IMR-90 (cell line): ENCODE data around the gene TALDO1. TPM values are rescaled to one million over a fixed set of nuclear protein-coding genes. Genes with fewer than 3 reads are reported as not detected.
A peak's percentile ranks its signal among the peaks of the same experiment; 100 is the strongest.

Experiments
- ATAC-seq: fragments of 200-7000 bp; cut with Tn5 transposase; 2 replicates; pipeline ENCODE4 v1.9.1; 2020; ENCODE audit warnings: low read depth, mild to moderate bottlenecking, moderate library complexity
- BruUV-seq: library from RNA; stranded (reverse); fragments of 400-500 nt; replicated peaks from 2 replicates; lab custom pipeline; 2021; lab: Mats Ljungman, UMichigan
- CTCF ChIA-PET: fragments of 300-600 bp; formaldehyde crosslinking; extraction: SDS; loops from one replicate; lab custom pipeline; 2021; ENCODE audit warnings: antibody characterized with exemption; lab: Yijun Ruan, JAX
- POLR2A ChIA-PET: fragments of 300-600 bp; sonication (Branson Sonifier 250); formaldehyde crosslinking; loops from one replicate; lab custom pipeline; 2022; ENCODE audit warnings: antibody characterized with exemption; ENCODE audit not compliant: unreplicated experiment; lab: Charles Lee
- DNase-seq: peaks from one replicate; pipeline ENCODE4 v3.0.0; 2013
- H2AFZ ChIP-seq: replicated peaks from 2 replicates; pipeline ENCODE3; 2013; ENCODE audit warnings: low read length, mild to moderate bottlenecking; ENCODE audit not compliant: poor library complexity
- H2AK5ac ChIP-seq: 2 replicates; pipeline ENCODE4 v1.6.1; 2013; ENCODE audit warnings: low read depth, low read length, inconsistent platforms
- H2AK9ac ChIP-seq: replicated peaks from 2 replicates; pipeline ENCODE3; 2013; ENCODE audit warnings: mild to moderate bottlenecking, low read depth, low read length, moderate library complexity; ENCODE audit not compliant: poor library complexity
- H2BK120ac ChIP-seq: 2 replicates; pipeline ENCODE4 v1.6.1; 2013; ENCODE audit warnings: low read depth, low read length, inconsistent platforms
- H2BK15ac ChIP-seq: 3 replicates; pipeline ENCODE4 v1.6.1; 2013; ENCODE audit warnings: low read depth, low read length, inconsistent platforms
- H2BK20ac ChIP-seq: 2 replicates; pipeline ENCODE4 v1.6.1; 2013; ENCODE audit warnings: low read depth, mild to moderate bottlenecking, inconsistent platforms, low read length, moderate library complexity
- H2BK5ac ChIP-seq: 2 replicates; pipeline ENCODE4 v1.6.1; 2013; ENCODE audit warnings: mild to moderate bottlenecking, low read depth, low read length, inconsistent platforms; ENCODE audit not compliant: poor library complexity, severe bottlenecking
- H3K14ac ChIP-seq: replicated peaks from 2 replicates; pipeline ENCODE4 v1.6.1; 2013; ENCODE audit warnings: low read depth, low read length, inconsistent platforms
- H3K18ac ChIP-seq: 2 replicates; pipeline ENCODE4 v1.6.1; 2013; ENCODE audit warnings: low read depth, low read length, control low read depth
- H3K23ac ChIP-seq: 2 replicates; pipeline ENCODE4 v1.6.1; 2013; ENCODE audit warnings: low read depth, low read length, inconsistent platforms
- H3K27ac ChIP-seq: 2 replicates; pipeline ENCODE4 v1.5.1; 2013; ENCODE audit warnings: mild to moderate bottlenecking, control low read depth, low read length; ENCODE audit not compliant: insufficient read depth
- H3K27me3 ChIP-seq: 2 replicates; pipeline ENCODE4 v1.6.1; 2013; ENCODE audit warnings: low read length; ENCODE audit not compliant: control insufficient read depth, insufficient read depth
- H3K36me3 ChIP-seq: 2 replicates; pipeline ENCODE4 v1.6.1; 2013; ENCODE audit warnings: low read length, mixed read lengths; ENCODE audit not compliant: control insufficient read depth, insufficient read depth
- H3K4ac ChIP-seq: 2 replicates; pipeline ENCODE4 v1.6.1; 2013; ENCODE audit warnings: low read depth, low read length, inconsistent platforms
- H3K4me1 ChIP-seq: 2 replicates; pipeline ENCODE4 v1.6.1; 2013; ENCODE audit warnings: low read length, mixed read lengths; ENCODE audit not compliant: control insufficient read depth, insufficient read depth
- H3K4me2 ChIP-seq: 2 replicates; pipeline ENCODE4 v1.6.1; 2013; ENCODE audit warnings: low read depth, mild to moderate bottlenecking, control low read depth, low read length, moderate library complexity
- H3K4me3 ChIP-seq: 2 replicates; pipeline ENCODE4 v1.5.1; 2013; ENCODE audit warnings: low read depth, mild to moderate bottlenecking, control low read depth, low read length, moderate library complexity; ENCODE audit not compliant: insufficient read depth
- H3K56ac ChIP-seq: 2 replicates; pipeline ENCODE4 v1.6.1; 2013; ENCODE audit warnings: low read length, inconsistent platforms; ENCODE audit not compliant: insufficient read depth; ENCODE audit errors: extremely low read depth
- H3K79me1 ChIP-seq, 2 experiments: 2 replicates each; pipeline ENCODE4 v1.6.1; 2013; ENCODE audit warnings: low read length in 2 of 2, inconsistent platforms in 1 of 2, low read depth in 1 of 2
- H3K9ac ChIP-seq: 2 replicates; pipeline ENCODE4 v1.6.1; 2013; ENCODE audit warnings: low read depth, low read length, control low read depth
- H3K9me1 ChIP-seq: 2 replicates; pipeline ENCODE4 v1.6.1; 2013; ENCODE audit warnings: low read length, inconsistent platforms; ENCODE audit not compliant: insufficient read depth
- H3K9me3 ChIP-seq: 2 replicates; pipeline ENCODE4 v1.6.1; 2013; ENCODE audit warnings: low read length; ENCODE audit not compliant: control insufficient read depth, insufficient read depth
- H4K20me1 ChIP-seq: 2 replicates; pipeline ENCODE4 v1.6.1; 2013; ENCODE audit warnings: low read length, inconsistent platforms; ENCODE audit not compliant: insufficient read depth
- H4K5ac ChIP-seq: 2 replicates; pipeline ENCODE4 v1.6.1; 2013; ENCODE audit warnings: mild to moderate bottlenecking, low read depth, low read length, control low read depth
- H4K8ac ChIP-seq, 2 experiments: 2 replicates each; pipeline ENCODE4 v1.6.1; 2013; ENCODE audit warnings: low read depth in 2 of 2, low read length in 2 of 2, control low read depth in 1 of 2, inconsistent platforms in 1 of 2
- H4K91ac ChIP-seq: 2 replicates; pipeline ENCODE4 v1.6.1; 2013; ENCODE audit warnings: low read depth, low read length, inconsistent platforms; ENCODE audit not compliant: insufficient read depth
- BHLHE40 ChIP-seq: fragments of 150-350 bp; IDR thresholded peaks from 2 replicates; pipeline ENCODE4 v1.6.1; 2016; ENCODE audit warnings: mild to moderate bottlenecking, low read depth, low read length
- CEBPB ChIP-seq: IDR thresholded peaks from 2 replicates; pipeline ENCODE4 v1.6.1; 2012; ENCODE audit warnings: low read depth, low read length, improper control_type of control experiment
- CHD1 ChIP-seq: IDR thresholded peaks from 2 replicates; pipeline ENCODE4 v1.6.1; 2012; ENCODE audit warnings: low read depth, low read length, improper control_type of control experiment
- CTCF ChIP-seq: conservative IDR thresholded peaks from 2 replicates; pipeline ENCODE4 v1.5.1; 2012; ENCODE audit warnings: mild to moderate bottlenecking, low read depth, low read length, improper control_type of control experiment
- ELK1 ChIP-seq: fragments of 150-350 bp; IDR thresholded peaks from 2 replicates; pipeline ENCODE4 v1.6.1; 2016; ENCODE audit warnings: low read depth, mild to moderate bottlenecking, low read length, moderate library complexity, borderline replicate concordance
- FOS ChIP-seq: fragments of 150-350 bp; IDR thresholded peaks from 2 replicates; pipeline ENCODE4 v1.6.1; 2016; ENCODE audit warnings: low read depth, low read length
- MAFK ChIP-seq: IDR thresholded peaks from 2 replicates; pipeline ENCODE4 v1.6.1; 2012; ENCODE audit warnings: low read depth, low read length, improper control_type of control experiment
- NFE2L2 ChIP-seq: fragments of 150-350 bp; IDR thresholded peaks from 2 replicates; pipeline ENCODE4 v1.6.1; 2016; ENCODE audit warnings: low read depth, mild to moderate bottlenecking, low read length
- POLR2A ChIP-seq: IDR thresholded peaks from 2 replicates; pipeline ENCODE4 v1.6.1; 2012; ENCODE audit warnings: mild to moderate bottlenecking, low read depth, low read length
- RAD21 ChIP-seq: IDR thresholded peaks from 2 replicates; pipeline ENCODE4 v1.6.1; 2012; ENCODE audit warnings: low read length, improper control_type of control experiment
- RCOR1 ChIP-seq: IDR thresholded peaks from 2 replicates; pipeline ENCODE4 v1.6.1; 2012; ENCODE audit warnings: mild to moderate bottlenecking, low read length, improper control_type of control experiment; ENCODE audit not compliant: insufficient replicate concordance
- RFX5 ChIP-seq: IDR thresholded peaks from 2 replicates; pipeline ENCODE4 v1.8.0; 2012; ENCODE audit warnings: low read depth, mild to moderate bottlenecking, low read length, moderate library complexity
- SMC3 ChIP-seq: fragments of 150-350 bp; IDR thresholded peaks from 2 replicates; pipeline ENCODE4 v1.6.1; 2016; ENCODE audit warnings: low read depth, mild to moderate bottlenecking, antibody characterized with exemption, low read length, moderate library complexity
- USF2 ChIP-seq: fragments of 150-350 bp; IDR thresholded peaks from 2 replicates; pipeline ENCODE4 v1.6.1; 2017; ENCODE audit warnings: mild to moderate bottlenecking, antibody characterized with exemption, low read length, low read depth
- WGBS, 2 experiments: methylation state at CpG; one replicate each; pipeline versions ENCODE4 v1.1.5 to v1.1.7; 2013; ENCODE audit warnings: missing lambda C conversion rate in 2 of 2; ENCODE audit not compliant: insufficient read length in 1 of 2; ENCODE audit errors: extremely low coverage in 2 of 2; 5-methylcytosine and 5-hydroxymethylcytosine counted together
- dilution Hi-C: fragments of 300-500 bp; cut with HindIII; formaldehyde crosslinking; loops from one replicate; pipeline ENCODE4 v1.14.3; 2018; ENCODE audit warnings: low sequenced_read_pairs; ENCODE audit not compliant: unreplicated experiment
- in situ Hi-C: fragments of 300-500 bp; cut with MboI; formaldehyde crosslinking; loops from 3 replicates; pipeline ENCODE4 v1.14.3; 2019; ENCODE audit warnings: low sequenced_read_pairs, inconsistent platforms, mixed read lengths
- intact Hi-C: fragments of 100-400 bp; cut with micrococcal nuclease; formaldehyde crosslinking; loops from 2 replicates; pipeline ENCODE4 v1.10.0; 2022
- polyA plus RNA-seq, 3 experiments: library from polyadenylated mRNA; depleted of rRNA; stranded (reverse); fragments of >200 nt; gene quantifications; 2 replicates each; pipeline ENCODE4 v1.2.3, GENCODE V29; 2012; ENCODE audit warnings: low replicate concordance in 1 of 3
- total RNA-seq: library from RNA; depleted of rRNA; stranded (reverse); fragments of >200 nt; gene quantifications from 2 replicates; pipeline ENCODE4 v1.2.3, GENCODE V29; 2012

The TALDO1 gene
- total and polyA plus RNA-seq, 2 of the 4 experiments (the other 2 are of a cell fraction), result 147 to 210 TPM

- intact Hi-C loops, result loop anchor here (10.0 kb wide), 1 partner anchor 173 kb away; no protein-coding TSS in a partner anchor
- H4K8ac ChIP-seq, result no peak overlapping the region
- POLR2A ChIA-PET, result interaction anchor here (0.5 kb wide), 1 partner anchor 34 kb away, joined by 4 read pairs; no protein-coding TSS in a partner anchor
- peak overlapping the region; percentile 80 for H2AFZ ChIP-seq
- peaks cover 10% of the 10 kb centered on the region; the same call in 1 of the 2 replicates for H3K27me3 ChIP-seq
- dilution Hi-C loops, result no loop called here
- H2BK5ac ChIP-seq, result no peak overlapping the region
- H3K9me1 ChIP-seq, result no peaks in the 10 kb centered on the region
- peak overlapping the region; percentile 44 for H2AK9ac ChIP-seq
- H3K23ac ChIP-seq, result no peak overlapping the region
- no peak overlapping the region for H4K91ac ChIP-seq
- no peak overlapping the region for H3K18ac ChIP-seq
- CTCF ChIA-PET, result interaction anchor here (1.0 kb wide), 1 partner anchor 20 kb away, joined by 3 read pairs; no protein-coding TSS in a partner anchor
- H2BK20ac ChIP-seq, result no peak overlapping the region
- no peak overlapping the region for H3K27ac ChIP-seq
- H2AK5ac ChIP-seq, result peak overlapping the region; percentile 17; the same call in 1 of the 2 replicates
- H2BK120ac ChIP-seq, result no peak overlapping the region
- no peak overlapping the region for H4K5ac ChIP-seq
- no peak overlapping the region for H3K4me2 ChIP-seq
- H3K4me3 ChIP-seq, result no peak overlapping the region
- in situ Hi-C loops, result no loop called here
- H3K36me3 ChIP-seq, result no peaks in the 10 kb centered on the region
- ATAC-seq (peak; percentile 81), DNase-seq (peak; percentile 72)
- H3K9ac ChIP-seq, result no peak overlapping the region
- no peak overlapping the region for H3K14ac ChIP-seq
- no peak overlapping the region for H2BK15ac ChIP-seq
- H3K56ac ChIP-seq, result no peak overlapping the region
- no TSS peak for BruUV-seq
- no peaks in the 10 kb centered on the region for H3K9me3 ChIP-seq
- 65% methylated on average over 9 of the region's 31 CpGs; no CpG with 5 or more reads in 1 of the 2 experiments for WGBS, 2 experiments
- H4K20me1 ChIP-seq, result no peaks in the 10 kb centered on the region
- no peaks in the 10 kb centered on the region for H3K79me1 ChIP-seq
- no peak overlapping the region for H3K4ac ChIP-seq
- H3K4me1 ChIP-seq, result peaks cover 6% of the 10 kb centered on the region
- TF ChIP-seq RCOR1 (no peak), CTCF (peak; percentile 99), CEBPB (no peak), FOS (0 out of 2 replicates have a peak, but pooled peaks have one; percentile 4), RFX5 (no peak), NFE2L2 (no peak), USF2 (peak; percentile 82), POLR2A (no peak), SMC3 (peak; percentile 56), BHLHE40 (peak; percentile 53), ELK1 (no peak), RAD21 (peak; percentile 62), CHD1 (no peak), MAFK (no peak)
These were observed 19.2 kb upstream of the TALDO1 start for GRCh38 chr11:727859-728748.
